Liver (tissue), 9 donors: ENCODE measurements around the gene LUZP4. TPM values are rescaled to one million over a fixed set of nuclear protein-coding genes. Genes with fewer than 3 reads are reported as not detected.

ENCODE experiments used
- DNase-seq: peaks from one replicate; pipeline ENCODE4 v3.0.0-alpha.2; 2017; ENCODE audit warnings: low spot score
- H3K27ac ChIP-seq, 2 donors: one replicate each; pipeline ENCODE4 v1.7.0; 2013; ENCODE audit warnings: inconsistent platforms in 2 of 2, low read length in 2 of 2, control low read depth in 1 of 2, low read depth in 1 of 2, mild to moderate bottlenecking in 1 of 2
- H3K27me3 ChIP-seq, 4 donors: one replicate each; pipeline versions ENCODE4 v1.6.1 to v1.7.0; 2013; ENCODE audit warnings: low read length in 3 of 4, inconsistent platforms in 1 of 4, mild to moderate bottlenecking in 1 of 4, moderate library complexity in 1 of 4; ENCODE audit not compliant: control insufficient read depth in 4 of 4, insufficient read depth in 4 of 4
- H3K36me3 ChIP-seq, 4 donors: one replicate each; pipeline versions ENCODE4 v1.6.1 to v1.7.0; 2013; ENCODE audit warnings: low read length in 3 of 4, mild to moderate bottlenecking in 3 of 4, low read depth in 1 of 4, moderate library complexity in 1 of 4; ENCODE audit not compliant: control insufficient read depth in 4 of 4, insufficient read depth in 3 of 4
- H3K4me1 ChIP-seq, 4 donors: one replicate each; pipeline versions ENCODE4 v1.6.1 to v1.7.0; 2013; ENCODE audit warnings: low read length in 3 of 4, mild to moderate bottlenecking in 3 of 4, moderate library complexity in 1 of 4; ENCODE audit not compliant: control insufficient read depth in 4 of 4, insufficient read depth in 4 of 4
- H3K4me3 ChIP-seq, 3 donors: one replicate each; pipeline versions ENCODE4 v1.6.1 to v1.7.0; 2013; ENCODE audit warnings: low read length in 3 of 3, control low read depth in 1 of 3, low read depth in 1 of 3, mild to moderate bottlenecking in 1 of 3
- H3K9ac ChIP-seq, 2 donors: one replicate each; pipeline ENCODE4 v1.7.0; 2013; ENCODE audit warnings: low read length in 2 of 2, mild to moderate bottlenecking in 2 of 2, moderate library complexity in 2 of 2, control low read depth in 1 of 2, low read depth in 1 of 2
- H3K9me3 ChIP-seq, 4 donors: one replicate each; pipeline versions ENCODE4 v1.6.1 to v1.7.0; 2013; ENCODE audit warnings: low read length in 3 of 4; ENCODE audit not compliant: control insufficient read depth in 4 of 4
- EGR1 ChIP-seq, 2 donors: IDR thresholded peaks; 2 replicates each; pipeline ENCODE4 v1.6.1; 2016 to 2018; ENCODE audit warnings: antibody characterized with exemption in 2 of 2, low read depth in 2 of 2
- FOXA1 ChIP-seq: IDR thresholded peaks from 2 replicates; pipeline ENCODE4 v1.6.1; 2016; ENCODE audit warnings: antibody characterized with exemption
- FOXA2 ChIP-seq: IDR thresholded peaks from 2 replicates; pipeline ENCODE4 v1.6.1; 2016; ENCODE audit warnings: antibody characterized with exemption
- GABPA ChIP-seq, 2 donors: IDR thresholded peaks in 1 of 2; conservative IDR thresholded peaks in 1 of 2; 2 replicates each; pipeline ENCODE4 v1.6.1; 2016; ENCODE audit warnings: antibody characterized with exemption in 2 of 2, mild to moderate bottlenecking in 1 of 2, moderate library complexity in 1 of 2
- HNF4A ChIP-seq, 2 donors: conservative IDR thresholded peaks; 2 replicates each; pipeline ENCODE4 v1.6.1; 2016; ENCODE audit warnings: antibody characterized with exemption in 2 of 2, mild to moderate bottlenecking in 2 of 2
- JUND ChIP-seq, 2 donors: IDR thresholded peaks; 2 replicates each; pipeline ENCODE4 v1.6.1; 2016; ENCODE audit warnings: antibody characterized with exemption in 2 of 2
- NR2F2 ChIP-seq: IDR thresholded peaks from 2 replicates; pipeline ENCODE4 v1.6.1; 2016; ENCODE audit warnings: antibody characterized with exemption
- RAD21 ChIP-seq, 2 donors: IDR thresholded peaks; 2 replicates each; pipeline ENCODE4 v1.6.1; 2016; ENCODE audit warnings: antibody characterized with exemption in 2 of 2, mild to moderate bottlenecking in 2 of 2
- REST ChIP-seq: IDR thresholded peaks from 2 replicates; pipeline ENCODE4 v1.6.1; 2016; ENCODE audit warnings: antibody characterized with exemption, mild to moderate bottlenecking
- RXRA ChIP-seq, 2 donors: IDR thresholded peaks; 2 replicates each; pipeline ENCODE4 v1.6.1; 2017 to 2018; ENCODE audit warnings: antibody characterized with exemption in 2 of 2, mild to moderate bottlenecking in 1 of 2
- SP1 ChIP-seq: IDR thresholded peaks from 2 replicates; pipeline ENCODE4 v1.6.1; 2018; ENCODE audit warnings: antibody characterized with exemption, mild to moderate bottlenecking
- TAF1 ChIP-seq: conservative IDR thresholded peaks from 2 replicates; pipeline ENCODE4 v1.6.1; 2016; ENCODE audit warnings: antibody characterized with exemption, mild to moderate bottlenecking
- YY1 ChIP-seq: IDR thresholded peaks from 2 replicates; pipeline ENCODE4 v1.6.1; 2016; ENCODE audit warnings: antibody characterized with exemption, mild to moderate bottlenecking
- WGBS: extraction: QIAGEN DNeasy Blood & Tissue Kit; methylation state at CpG from one replicate; pipeline ENCODE4 v1.1.7; 2013; 5-methylcytosine and 5-hydroxymethylcytosine counted together
- polyA plus RNA-seq, 2 donors: library from polyadenylated mRNA; stranded (reverse) in 1 of 2; unstranded in 1 of 2; fragments of 200-250 nt in 1 of 2; fragments of >200 nt in 1 of 2; fragmentation: Nextera tagmentation in 1 of 2; extraction: Ambion mirVana in 1 of 2; gene quantifications; one replicate each; pipeline versions ENCODE4 v1.2.1 to v1.2.3, GENCODE V29; 2013 to 2015
- total RNA-seq, 2 donors: library from RNA; depleted of rRNA; stranded (reverse); fragments of >200 nt; gene quantifications; one replicate each; pipeline ENCODE4 v1.2.3, GENCODE V29; 2014
- TF ChIP-seq, protein P1 (sequence below): fragments of 150-350 bp; IDR thresholded peaks from 2 replicates; pipeline ENCODE4 v1.5.1; 2017; ENCODE audit warnings: improper control_type of control experiment, low read depth, low read length; ENCODE audit not compliant: missing input control
- TF ChIP-seq, protein P2 (sequence below): IDR thresholded peaks from 2 replicates; pipeline ENCODE4 v1.6.1; 2016; ENCODE audit warnings: antibody characterized with exemption
- donor health status: healthy.
- donor health status: healthy.
- donor health status: healthy.
- donor health status: healthy.
- donor health status: healthy.

LUZP4 gene
- total and polyA plus RNA-seq, 4 donors, result not detected

- Histone ChIP-seq H3K9ac (no peak overlapping the region), H3K4me3 (no peak overlapping the region), H3K4me1 (no peaks in the 10 kb centered on the region), H3K27me3 (peaks cover 0 to 5% (median 0%) of the 10 kb centered on the region in 4 donors), H3K36me3 (no peaks in the 10 kb centered on the region), H3K27ac (no peak overlapping the region), H3K9me3 (no peaks in the 10 kb centered on the region)
- TF ChIP-seq RXRA (IDR thresholded peaks at IDR 0.05) (no peak), RAD21 (IDR thresholded peaks at IDR 0.05) (peak in 1 of 2 donors; percentile 39)
- TF ChIP-seq, protein P1, sequence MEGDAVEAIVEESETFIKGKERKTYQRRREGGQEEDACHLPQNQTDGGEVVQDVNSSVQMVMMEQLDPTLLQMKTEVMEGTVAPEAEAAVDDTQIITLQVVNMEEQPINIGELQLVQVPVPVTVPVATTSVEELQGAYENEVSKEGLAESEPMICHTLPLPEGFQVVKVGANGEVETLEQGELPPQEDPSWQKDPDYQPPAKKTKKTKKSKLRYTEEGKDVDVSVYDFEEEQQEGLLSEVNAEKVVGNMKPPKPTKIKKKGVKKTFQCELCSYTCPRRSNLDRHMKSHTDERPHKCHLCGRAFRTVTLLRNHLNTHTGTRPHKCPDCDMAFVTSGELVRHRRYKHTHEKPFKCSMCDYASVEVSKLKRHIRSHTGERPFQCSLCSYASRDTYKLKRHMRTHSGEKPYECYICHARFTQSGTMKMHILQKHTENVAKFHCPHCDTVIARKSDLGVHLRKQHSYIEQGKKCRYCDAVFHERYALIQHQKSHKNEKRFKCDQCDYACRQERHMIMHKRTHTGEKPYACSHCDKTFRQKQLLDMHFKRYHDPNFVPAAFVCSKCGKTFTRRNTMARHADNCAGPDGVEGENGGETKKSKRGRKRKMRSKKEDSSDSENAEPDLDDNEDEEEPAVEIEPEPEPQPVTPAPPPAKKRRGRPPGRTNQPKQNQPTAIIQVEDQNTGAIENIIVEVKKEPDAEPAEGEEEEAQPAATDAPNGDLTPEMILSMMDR, result peak; percentile 27
- DNase-seq, result no peak
- WGBS, result 20% methylated on average over 3 of the region's 3 CpGs
Measured at GRCh38 chrX:115268421-115268820, 21.1 kb upstream of the LUZP4 start.

DNA sequence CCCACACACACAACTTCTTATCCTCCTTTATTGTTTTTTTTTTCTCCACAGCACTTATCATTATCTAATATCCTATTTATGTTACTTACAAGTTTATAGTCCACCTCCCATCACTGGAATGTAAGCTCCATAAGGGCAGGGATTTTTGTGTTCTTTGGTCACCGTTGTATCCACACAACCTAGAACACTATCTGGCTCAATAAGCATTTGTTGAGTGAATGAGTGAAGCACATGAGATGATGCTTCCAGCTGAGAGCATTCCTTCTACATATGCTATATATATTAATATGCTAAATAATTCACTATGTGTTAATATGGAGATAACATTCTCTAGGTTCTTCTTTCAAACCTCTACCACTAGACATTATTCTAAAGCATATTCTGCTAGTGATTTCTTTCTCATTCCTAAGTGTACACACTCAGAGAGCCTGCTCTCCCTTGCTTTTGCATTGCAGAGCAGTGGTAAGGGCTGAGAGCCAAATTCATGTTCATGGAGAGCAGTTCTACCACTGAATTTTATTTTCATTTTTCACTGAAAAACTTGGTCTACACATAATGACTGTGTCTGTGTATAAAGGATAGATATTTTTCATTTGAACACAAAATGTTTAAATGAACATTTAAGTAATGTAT lies 20.3 kb upstream of the LUZP4 start:
- Histone ChIP-seq H3K27ac (no peak overlapping the region), H3K4me3 (no peak overlapping the region), H3K9ac (no peak overlapping the region), H3K9me3 (no peaks in the 10 kb centered on the region), H3K36me3 (no peaks in the 10 kb centered on the region), H3K4me1 (no peaks in the 10 kb centered on the region), H3K27me3 (peaks cover 0 to 5% (median 0%) of the 10 kb centered on the region in 4 donors)
- DNase-seq, result no peak
- TF ChIP-seq YY1 (no peak), REST (no peak), HNF4A (conservative IDR thresholded peaks at IDR 0.05) (no peak), JUND (IDR thresholded peaks at IDR 0.05) (no peak), EGR1 (IDR thresholded peaks at IDR 0.05; ENCODE audit: low read depth in 2 of 2) (no peak), GABPA (IDR thresholded peaks at IDR 0.05 in 1 of 2, conservative IDR thresholded peaks at IDR 0.05 in 1 of 2) (no peak), SP1 (no peak), TAF1 (no peak), RXRA (IDR thresholded peaks at IDR 0.05) (no peak), FOXA1 (no peak), NR2F2 (no peak), FOXA2 (no peak)
- TF ChIP-seq, protein P1, result no peak
- TF ChIP-seq, protein P2, sequence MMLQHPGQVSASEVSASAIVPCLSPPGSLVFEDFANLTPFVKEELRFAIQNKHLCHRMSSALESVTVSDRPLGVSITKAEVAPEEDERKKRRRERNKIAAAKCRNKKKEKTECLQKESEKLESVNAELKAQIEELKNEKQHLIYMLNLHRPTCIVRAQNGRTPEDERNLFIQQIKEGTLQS, result no peak
- 92% methylated on average over 1 of the region's 1 CpG for WGBS
